ENCODE measurements around the gene ANKH.

DNA sequence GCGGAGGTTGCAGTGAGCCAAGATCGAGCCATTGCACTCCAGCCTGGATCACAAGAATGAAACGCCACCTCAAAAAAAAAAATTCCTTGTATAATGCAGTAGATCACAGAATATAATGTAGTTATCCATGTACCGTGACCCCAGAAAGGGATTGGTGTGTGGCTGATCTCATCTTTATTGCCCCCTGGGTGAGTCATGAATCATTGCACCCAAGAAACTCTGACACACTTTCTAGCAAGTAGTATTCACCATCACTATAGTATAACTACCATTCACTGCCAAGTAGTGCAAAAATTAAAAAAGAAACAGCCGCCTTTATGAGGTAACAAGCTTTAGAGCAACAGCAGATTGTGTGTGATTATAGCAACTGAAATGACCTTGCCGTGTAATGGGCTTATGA is 23.7 kb upstream of the ANKH start:
- TF ChIP-seq EP300 (IDR thresholded peaks at IDR 0.05): no peak
- no peak for TF ChIP-seq CTCF (IDR thresholded peaks at IDR 0.05)
